ENCODE results near the gene FARS2. TPM values are rescaled to one million over a fixed set of nuclear protein-coding genes. Genes with fewer than 3 reads are reported as not detected.

FARS2 gene
- total RNA-seq, 1 experiment from 2014 or later = 13.8 TPM

DNA sequence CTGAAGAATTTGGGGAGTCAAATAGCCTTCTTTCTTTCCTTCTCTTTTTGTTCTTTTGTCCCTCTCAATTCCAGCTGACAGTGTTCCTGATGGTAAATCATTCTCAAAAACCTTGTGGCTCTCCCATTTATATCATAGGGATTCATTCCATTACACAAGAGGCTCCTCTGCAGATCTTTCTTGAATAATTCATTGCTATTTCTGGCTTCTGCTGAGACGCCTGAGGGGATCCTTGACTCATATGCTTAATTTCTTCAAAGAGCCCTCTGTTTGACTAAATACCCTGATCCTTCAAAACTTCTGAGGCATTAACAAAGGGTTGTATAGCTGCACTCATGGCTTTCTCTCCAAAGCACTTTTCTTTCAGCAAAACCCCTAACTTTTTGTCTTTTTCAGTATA is 289.3 kb downstream of the FARS2 start:
- ChIA-PET RAD21 (ENCODE audit: low non-redundant PET in 1 of 2, low total read pairs in 2 of 2, uncharacterized antibody in 2 of 2, unreplicated experiment in 2 of 2) (no interaction called here), POLR2A (no interaction called here), CTCF (no interaction called here)
- no peaks in the 10 kb centered on the region for H3K79me2 ChIP-seq (ENCODE audit: insufficient read depth, low read length)
- no peak overlapping the region for H3K4me3 ChIP-seq (replicated peaks in 1 of 2; ENCODE audit: low read depth in 1 of 2, low read length in 2 of 2)
- DNase-seq (ENCODE audit: low read depth, low spot score) = no peak
- H3K9me3 ChIP-seq (ENCODE audit: control insufficient read depth in 1 of 2, insufficient read depth in 1 of 2, low read depth in 1 of 2, low read length in 2 of 2) = no peaks in the 10 kb centered on the region
- no peak overlapping the region for H3K9ac ChIP-seq (ENCODE audit: low read length)
- no peaks in the 10 kb centered on the region for H4K20me1 ChIP-seq (ENCODE audit: insufficient read depth)
- intact Hi-C loops (cut with micrococcal nuclease) = no loop called here
- no peaks in the 10 kb centered on the region for H3K36me3 ChIP-seq (ENCODE audit: control insufficient read depth in 1 of 2, insufficient read depth in 2 of 2, low read length in 2 of 2)
- no peak overlapping the region for H3K4me2 ChIP-seq (ENCODE audit: low read length)
- H2AFZ ChIP-seq (ENCODE audit: low read depth, low read length, poor library complexity, severe bottlenecking) = no peak overlapping the region
- BruUV-seq (replicated peaks) = no TSS peak
- H3K27ac ChIP-seq (ENCODE audit: low read depth, low read length) = no peak overlapping the region
- H3K9me2 ChIP-seq (ENCODE audit: insufficient read depth) = no peaks in the 10 kb centered on the region
- no peaks in the 10 kb centered on the region for H3K27me3 ChIP-seq (ENCODE audit: insufficient read depth, low read length)
- TF ChIP-seq, protein P1, sequence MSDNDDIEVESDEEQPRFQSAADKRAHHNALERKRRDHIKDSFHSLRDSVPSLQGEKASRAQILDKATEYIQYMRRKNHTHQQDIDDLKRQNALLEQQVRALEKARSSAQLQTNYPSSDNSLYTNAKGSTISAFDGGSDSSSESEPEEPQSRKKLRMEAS (IDR thresholded peaks at IDR 0.05) = no peak
- TF ChIP-seq, protein P2, sequence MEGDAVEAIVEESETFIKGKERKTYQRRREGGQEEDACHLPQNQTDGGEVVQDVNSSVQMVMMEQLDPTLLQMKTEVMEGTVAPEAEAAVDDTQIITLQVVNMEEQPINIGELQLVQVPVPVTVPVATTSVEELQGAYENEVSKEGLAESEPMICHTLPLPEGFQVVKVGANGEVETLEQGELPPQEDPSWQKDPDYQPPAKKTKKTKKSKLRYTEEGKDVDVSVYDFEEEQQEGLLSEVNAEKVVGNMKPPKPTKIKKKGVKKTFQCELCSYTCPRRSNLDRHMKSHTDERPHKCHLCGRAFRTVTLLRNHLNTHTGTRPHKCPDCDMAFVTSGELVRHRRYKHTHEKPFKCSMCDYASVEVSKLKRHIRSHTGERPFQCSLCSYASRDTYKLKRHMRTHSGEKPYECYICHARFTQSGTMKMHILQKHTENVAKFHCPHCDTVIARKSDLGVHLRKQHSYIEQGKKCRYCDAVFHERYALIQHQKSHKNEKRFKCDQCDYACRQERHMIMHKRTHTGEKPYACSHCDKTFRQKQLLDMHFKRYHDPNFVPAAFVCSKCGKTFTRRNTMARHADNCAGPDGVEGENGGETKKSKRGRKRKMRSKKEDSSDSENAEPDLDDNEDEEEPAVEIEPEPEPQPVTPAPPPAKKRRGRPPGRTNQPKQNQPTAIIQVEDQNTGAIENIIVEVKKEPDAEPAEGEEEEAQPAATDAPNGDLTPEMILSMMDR (IDR thresholded peaks at IDR 0.05 in 2 of 3, conservative IDR thresholded peaks at IDR 0.05 in 1 of 3; ENCODE audit: borderline replicate concordance in 1 of 3, insufficient read depth in 1 of 3, low read depth in 2 of 3, low read length in 2 of 3) = no peak
- TF ChIP-seq YY1 (IDR thresholded peaks at IDR 0.05; ENCODE audit: extremely low read depth, insufficient replicate concordance, low read depth, low read length) (no peak), EZH2 (IDR thresholded peaks at IDR 0.05) (no peak), POLR2A (IDR thresholded peaks at IDR 0.05; ENCODE audit: borderline replicate concordance, extremely low read depth, insufficient read depth, insufficient read length) (no peak)
- no peak for ATAC-seq
- no peaks in the 10 kb centered on the region for H3K4me1 ChIP-seq (ENCODE audit: control insufficient read depth in 1 of 2, insufficient read depth in 2 of 2, low read length in 2 of 2)

DNA sequence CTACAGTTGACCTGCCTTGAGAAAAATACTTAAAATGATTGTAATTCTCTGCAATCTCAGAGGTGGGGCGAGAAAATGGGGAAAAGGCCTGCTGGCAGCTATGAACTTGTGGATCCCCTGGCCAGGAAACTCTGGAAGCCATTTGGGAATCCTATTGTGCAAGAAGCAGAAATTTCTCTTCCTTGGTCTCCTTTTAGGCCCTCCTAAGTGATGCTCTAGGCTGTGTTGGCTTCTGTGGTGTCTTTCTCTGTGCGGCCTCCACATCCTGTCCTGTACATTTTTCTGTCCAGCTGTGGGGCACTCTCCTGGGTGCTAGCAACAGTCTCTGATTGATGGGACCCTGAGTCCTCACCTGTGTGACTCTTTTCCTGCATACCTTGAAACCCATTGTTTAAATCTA is 290.9 kb downstream of the FARS2 start:
- CTCF ChIA-PET = no interaction called here
- no TSS peak for BruUV-seq (replicated peaks)

More for the DNA sequence above, 290.9 kb downstream of the FARS2 start:
- Histone ChIP-seq H3K4me1 (ENCODE audit: control insufficient read depth in 1 of 2, insufficient read depth in 2 of 2, low read length in 2 of 2) (no peaks in the 10 kb centered on the region), H3K79me2 (ENCODE audit: insufficient read depth, low read length) (no peaks in the 10 kb centered on the region), H3K4me2 (ENCODE audit: low read length) (no peak overlapping the region), H4K20me1 (ENCODE audit: insufficient read depth) (no peaks in the 10 kb centered on the region), H3K27me3 (ENCODE audit: insufficient read depth, low read length) (no peaks in the 10 kb centered on the region), H3K36me3 (ENCODE audit: control insufficient read depth in 1 of 2, insufficient read depth in 2 of 2, low read length in 2 of 2) (no peaks in the 10 kb centered on the region), H2AFZ (ENCODE audit: low read depth, low read length, poor library complexity, severe bottlenecking) (no peak overlapping the region), H3K9me2 (ENCODE audit: insufficient read depth) (no peaks in the 10 kb centered on the region), H3K27ac (ENCODE audit: low read depth, low read length) (no peak overlapping the region), H3K9me3 (ENCODE audit: control insufficient read depth in 1 of 2, insufficient read depth in 1 of 2, low read depth in 1 of 2, low read length in 2 of 2) (no peaks in the 10 kb centered on the region), H3K9ac (ENCODE audit: low read length) (no peak overlapping the region), H3K4me3 (replicated peaks in 1 of 2; ENCODE audit: low read depth in 1 of 2, low read length in 2 of 2) (no peak overlapping the region)
- no peak for TF ChIP-seq EGR1 (IDR thresholded peaks at IDR 0.05; ENCODE audit: low read depth)
- RAD21 ChIA-PET (ENCODE audit: low non-redundant PET in 1 of 2, low total read pairs in 2 of 2, uncharacterized antibody in 2 of 2, unreplicated experiment in 2 of 2) = no interaction called here
- ATAC-seq (no peak), DNase-seq (ENCODE audit: low read depth, low spot score) (no peak)
- POLR2A ChIA-PET = no interaction called here
- intact Hi-C loops (cut with micrococcal nuclease) = no loop called here

Measured in HCT116 (cell line).